GM12864 (cell line): ENCODE data around the gene CCNI.

Source experiments
- DNase-seq: peaks from one replicate; pipeline ENCODE4 v3.0.0-alpha.2; 2011; ENCODE audit warnings: low read depth
- H3K4me3 ChIP-seq: 2 replicates; pipeline ENCODE4 v1.5.1; 2011; ENCODE audit warnings: mild to moderate bottlenecking, low read depth, low read length, control low read depth
- TF ChIP-seq, protein P1 (sequence below): IDR thresholded peaks from 2 replicates; pipeline ENCODE4 v1.5.1; 2011; ENCODE audit warnings: low read depth, mild to moderate bottlenecking, moderate library complexity, low read length, control low read depth, inconsistent platforms; ENCODE audit errors: missing control alignments

The CCNI gene

GRCh38 chr4:77015390-77015789 lies 60.4 kb downstream of the CCNI start:
- no peak for DNase-seq
- TF ChIP-seq, protein P1, sequence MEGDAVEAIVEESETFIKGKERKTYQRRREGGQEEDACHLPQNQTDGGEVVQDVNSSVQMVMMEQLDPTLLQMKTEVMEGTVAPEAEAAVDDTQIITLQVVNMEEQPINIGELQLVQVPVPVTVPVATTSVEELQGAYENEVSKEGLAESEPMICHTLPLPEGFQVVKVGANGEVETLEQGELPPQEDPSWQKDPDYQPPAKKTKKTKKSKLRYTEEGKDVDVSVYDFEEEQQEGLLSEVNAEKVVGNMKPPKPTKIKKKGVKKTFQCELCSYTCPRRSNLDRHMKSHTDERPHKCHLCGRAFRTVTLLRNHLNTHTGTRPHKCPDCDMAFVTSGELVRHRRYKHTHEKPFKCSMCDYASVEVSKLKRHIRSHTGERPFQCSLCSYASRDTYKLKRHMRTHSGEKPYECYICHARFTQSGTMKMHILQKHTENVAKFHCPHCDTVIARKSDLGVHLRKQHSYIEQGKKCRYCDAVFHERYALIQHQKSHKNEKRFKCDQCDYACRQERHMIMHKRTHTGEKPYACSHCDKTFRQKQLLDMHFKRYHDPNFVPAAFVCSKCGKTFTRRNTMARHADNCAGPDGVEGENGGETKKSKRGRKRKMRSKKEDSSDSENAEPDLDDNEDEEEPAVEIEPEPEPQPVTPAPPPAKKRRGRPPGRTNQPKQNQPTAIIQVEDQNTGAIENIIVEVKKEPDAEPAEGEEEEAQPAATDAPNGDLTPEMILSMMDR: no peak
- no peak overlapping the region for H3K4me3 ChIP-seq

DNA sequence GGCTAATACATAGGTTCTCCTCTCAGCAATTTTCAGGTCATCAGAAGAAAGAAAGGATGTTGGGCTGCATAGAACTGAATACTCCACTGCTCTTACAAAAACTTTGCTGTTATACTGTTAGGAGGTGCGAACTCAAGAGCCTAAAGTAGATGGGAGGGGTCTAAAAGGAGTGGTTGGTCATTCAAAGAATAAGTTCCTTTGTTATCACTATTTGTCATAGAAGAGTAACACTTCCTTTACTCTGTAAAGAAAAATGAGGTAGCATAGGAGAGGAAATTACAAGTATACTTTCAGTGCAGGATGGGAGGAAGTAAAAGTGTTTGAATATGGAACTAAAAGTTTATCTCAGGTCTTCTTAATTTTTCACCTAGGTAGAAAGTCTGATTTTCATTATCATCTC lies 61.5 kb downstream of the CCNI start:
- H3K4me3 ChIP-seq: no peak overlapping the region
- no peak for DNase-seq
- TF ChIP-seq, protein P1: no peak

- TF ChIP-seq, protein P1: no peak
- H3K4me3 ChIP-seq: no peak overlapping the region
- no peak for DNase-seq
These were observed 63.1 kb downstream of the CCNI start for GRCh38 chr4:77012726-77013125.

GRCh38 chr4:77010841-77011354 lies 64.9 kb downstream of the CCNI start:
- TF ChIP-seq, protein P1: no peak
- no peak overlapping the region for H3K4me3 ChIP-seq
- DNase-seq: no peak

DNA sequence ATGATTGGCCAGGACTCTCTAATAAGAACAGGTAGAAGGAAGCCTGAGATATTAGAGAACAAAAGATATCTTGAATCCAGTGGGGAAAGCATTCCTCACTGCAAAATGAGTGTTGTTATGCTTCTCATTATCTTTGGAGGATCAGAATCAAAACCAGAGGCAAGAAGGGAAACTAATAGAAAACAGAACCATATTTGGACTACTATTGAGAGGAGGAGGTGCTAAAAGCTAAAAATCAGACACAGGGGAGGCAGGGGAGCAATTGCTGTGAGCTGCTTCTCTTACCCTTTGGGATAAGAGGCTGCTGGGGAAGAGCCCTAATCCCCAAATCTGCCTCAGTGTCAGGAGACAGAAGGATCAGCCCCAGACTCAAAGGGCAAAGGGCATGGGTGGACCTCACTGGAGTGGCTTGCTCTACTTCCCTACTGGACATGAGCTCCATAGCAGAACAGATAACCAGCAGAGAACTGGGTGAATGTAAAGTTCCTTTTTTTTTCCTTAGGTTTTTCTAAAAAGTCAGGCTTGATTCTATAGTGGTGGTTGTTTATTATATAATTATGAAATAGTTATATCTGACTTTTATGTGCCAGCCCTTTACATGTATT lies 66.2 kb downstream of the CCNI start:
- no peak for DNase-seq
- H3K4me3 ChIP-seq: no peak overlapping the region
- TF ChIP-seq, protein P1: no peak

GRCh38 chr4:77007358-77008230 lies 68.2 kb downstream of the CCNI start:
- no peak for DNase-seq
- TF ChIP-seq, protein P1: no peak
- no peak overlapping the region for H3K4me3 ChIP-seq
